HFFc6 (cell line): ENCODE data around the gene TPGS2. TPM values are rescaled to one million over a fixed set of nuclear protein-coding genes. Genes with fewer than 3 reads are reported as not detected.

ENCODE experiments used
- DNase-seq: peaks from one replicate; pipeline ENCODE4 v3.0.0-alpha.2; 2018
- H3K27ac Mint-ChIP-seq: 2 replicates; pipeline ENCODE4 v1.8.0; 2020; ENCODE audit warnings: mild to moderate bottlenecking, mixed read lengths
- H3K27me3 Mint-ChIP-seq: 2 replicates; pipeline ENCODE4 v1.8.0; 2021; ENCODE audit warnings: mild to moderate bottlenecking, moderate library complexity, mixed read lengths; ENCODE audit not compliant: insufficient read depth
- H3K36me3 Mint-ChIP-seq: 2 replicates; pipeline ENCODE4 v1.8.0; 2021; ENCODE audit warnings: low read depth, mixed read lengths
- H3K4me1 Mint-ChIP-seq: 2 replicates; pipeline ENCODE4 v1.8.0; 2020; ENCODE audit warnings: low read depth, mixed read lengths
- H3K4me3 Mint-ChIP-seq: 2 replicates; pipeline ENCODE4 v1.8.0; 2020; ENCODE audit warnings: mild to moderate bottlenecking, moderate library complexity, mixed read lengths
- H3K9me3 Mint-ChIP-seq: 2 replicates; pipeline ENCODE4 v1.8.0; 2020; ENCODE audit warnings: mild to moderate bottlenecking, mixed read lengths
- total RNA-seq, 6 experiments: library from RNA; stranded (reverse); fragmentation: NEBNext Ultra II Directional; extraction: Animal tissue kit (Norgen Biotek cat#: 25700); gene quantifications; 2 replicates in 1 of 6; 3 replicates in 5 of 6; pipeline ENCODE4 v1.2.3, GENCODE V29; 2021
- TF ChIP-seq, protein P1 (sequence below): fragments of 200-600 bp; sonication (generic); IDR thresholded peaks from 2 replicates; pipeline ENCODE4 v1.5.0; 2021; ENCODE audit warnings: antibody characterized with exemption, mild to moderate bottlenecking

TPGS2 gene
- total RNA-seq, 6 experiments from 2014 or later, result 132 to 194 (median 155) TPM

GRCh38 chr18:36830158-36830495, 1.3 kb upstream of the TPGS2 start:
- peak overlapping the region; percentile 89 for H3K4me3 Mint-ChIP-seq
- TF ChIP-seq, protein P1, sequence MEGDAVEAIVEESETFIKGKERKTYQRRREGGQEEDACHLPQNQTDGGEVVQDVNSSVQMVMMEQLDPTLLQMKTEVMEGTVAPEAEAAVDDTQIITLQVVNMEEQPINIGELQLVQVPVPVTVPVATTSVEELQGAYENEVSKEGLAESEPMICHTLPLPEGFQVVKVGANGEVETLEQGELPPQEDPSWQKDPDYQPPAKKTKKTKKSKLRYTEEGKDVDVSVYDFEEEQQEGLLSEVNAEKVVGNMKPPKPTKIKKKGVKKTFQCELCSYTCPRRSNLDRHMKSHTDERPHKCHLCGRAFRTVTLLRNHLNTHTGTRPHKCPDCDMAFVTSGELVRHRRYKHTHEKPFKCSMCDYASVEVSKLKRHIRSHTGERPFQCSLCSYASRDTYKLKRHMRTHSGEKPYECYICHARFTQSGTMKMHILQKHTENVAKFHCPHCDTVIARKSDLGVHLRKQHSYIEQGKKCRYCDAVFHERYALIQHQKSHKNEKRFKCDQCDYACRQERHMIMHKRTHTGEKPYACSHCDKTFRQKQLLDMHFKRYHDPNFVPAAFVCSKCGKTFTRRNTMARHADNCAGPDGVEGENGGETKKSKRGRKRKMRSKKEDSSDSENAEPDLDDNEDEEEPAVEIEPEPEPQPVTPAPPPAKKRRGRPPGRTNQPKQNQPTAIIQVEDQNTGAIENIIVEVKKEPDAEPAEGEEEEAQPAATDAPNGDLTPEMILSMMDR, result no peak
- no peak for DNase-seq
- peaks cover 38% of the 10 kb centered on the region for H3K4me1 Mint-ChIP-seq
- no peaks in the 10 kb centered on the region for H3K9me3 Mint-ChIP-seq
- peaks cover 1% of the 10 kb centered on the region; the same call in 1 of the 2 replicates for H3K27me3 Mint-ChIP-seq
- H3K36me3 Mint-ChIP-seq, result peaks cover 5% of the 10 kb centered on the region; the same call in 1 of the 2 replicates
- H3K27ac Mint-ChIP-seq, result peak overlapping the region; percentile 82

DNA sequence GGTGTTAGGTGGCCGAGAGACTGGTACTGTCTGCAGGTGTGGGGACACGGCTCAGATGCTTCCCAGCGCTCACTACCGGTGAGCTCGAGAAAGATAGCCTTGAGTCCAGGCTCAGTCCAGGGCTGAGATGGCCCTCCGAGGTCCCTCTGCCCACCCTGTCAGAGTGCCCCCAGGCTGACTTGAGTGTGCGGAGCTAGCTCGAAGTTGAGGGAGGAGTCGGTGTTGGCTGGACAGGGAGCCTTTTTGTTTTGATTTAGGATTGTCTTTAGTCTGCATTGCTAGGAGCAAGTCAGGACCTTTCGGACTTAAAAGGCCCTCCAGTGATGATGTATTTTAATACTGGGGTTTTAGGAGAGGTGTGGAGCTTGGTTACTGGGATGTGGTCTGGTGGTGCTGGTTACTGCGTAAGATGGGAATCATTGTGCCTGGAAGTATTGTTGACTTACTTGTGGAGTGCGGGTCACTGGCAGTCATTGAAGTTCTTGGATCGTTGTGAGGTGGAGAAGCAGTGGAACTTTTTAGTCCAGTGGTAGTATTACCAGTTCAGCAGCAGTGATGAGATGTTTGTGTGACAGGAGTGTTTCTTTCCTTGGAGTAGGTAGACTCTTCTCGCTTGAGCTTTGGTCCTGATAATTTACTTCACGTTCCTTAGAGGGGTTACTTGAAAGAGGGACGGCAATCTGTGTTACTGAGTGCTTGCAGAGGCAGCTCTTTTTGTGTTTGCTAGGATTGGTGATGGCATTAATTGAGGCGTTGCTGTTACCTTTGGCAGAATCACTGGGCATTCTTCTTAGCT, 758 bp upstream of the TPGS2 start:
- peaks cover 5% of the 10 kb centered on the region; the same call in 1 of the 2 replicates for H3K36me3 Mint-ChIP-seq
- DNase-seq, result peak; percentile 24
- peaks cover 38% of the 10 kb centered on the region for H3K4me1 Mint-ChIP-seq
- peak overlapping the region; percentile 82 for H3K27ac Mint-ChIP-seq
- H3K27me3 Mint-ChIP-seq, result peaks cover 1% of the 10 kb centered on the region; the same call in 1 of the 2 replicates
- TF ChIP-seq, protein P1, result peak; percentile 39; the same call in 1 of the 2 replicates
- no peaks in the 10 kb centered on the region for H3K9me3 Mint-ChIP-seq
- peak overlapping the region; percentile 89 for H3K4me3 Mint-ChIP-seq

GRCh38 chr18:36828157-36828629, 609 bp downstream of the TPGS2 start:
- Mint-ChIP-seq H3K27ac (peak overlapping the region; percentile 97), H3K27me3 (peaks cover 1% of the 10 kb centered on the region; the same call in 1 of the 2 replicates), H3K4me3 (peak overlapping the region; percentile 89), H3K9me3 (no peaks in the 10 kb centered on the region), H3K4me1 (peaks cover 42% of the 10 kb centered on the region), H3K36me3 (peaks cover 12% of the 10 kb centered on the region)
- peak; percentile 42 for DNase-seq
- TF ChIP-seq, protein P1, result no peak

- H3K4me1 Mint-ChIP-seq, result peaks cover 43% of the 10 kb centered on the region
- TF ChIP-seq, protein P1, result no peak
- H3K4me3 Mint-ChIP-seq, result no peak overlapping the region
- H3K36me3 Mint-ChIP-seq, result peaks cover 16% of the 10 kb centered on the region
- no peak for DNase-seq
- no peaks in the 10 kb centered on the region for H3K9me3 Mint-ChIP-seq
- no peak overlapping the region for H3K27ac Mint-ChIP-seq
- peaks cover 1% of the 10 kb centered on the region; the same call in 1 of the 2 replicates for H3K27me3 Mint-ChIP-seq
Observed at GRCh38 chr18:36826556-36826955, 2.2 kb downstream of the TPGS2 start.

- DNase-seq, result no peak
- Mint-ChIP-seq H3K27ac (no peak overlapping the region), H3K4me1 (peaks cover 33% of the 10 kb centered on the region), H3K36me3 (peaks cover 25% of the 10 kb centered on the region), H3K27me3 (peaks cover 1% of the 10 kb centered on the region; the same call in 1 of the 2 replicates), H3K4me3 (no peak overlapping the region), H3K9me3 (no peaks in the 10 kb centered on the region)
- TF ChIP-seq, protein P1, result no peak
Observed at GRCh38 chr18:36825526-36825925, 3.3 kb downstream of the TPGS2 start.
